Measurements from ENCODE around the gene CNTN5.

Gene CNTN5

GRCh38 chr11:99509863-99510262, 489.1 kb downstream of the CNTN5 start:
- DNase-seq (ENCODE audit: insufficient read length, low spot score) (no peak), FAIRE-seq (no peak)
- TF ChIP-seq CTCF (IDR thresholded peaks at IDR 0.05; ENCODE audit: insufficient read depth, missing control alignments): no peak

GRCh38 chr11:99513368-99513767, 492.6 kb downstream of the CNTN5 start:
- DNase-seq (ENCODE audit: insufficient read length, low spot score): no peak
- no peak for TF ChIP-seq CTCF (IDR thresholded peaks at IDR 0.05; ENCODE audit: insufficient read depth, missing control alignments)
- FAIRE-seq: no peak

- DNase-seq (ENCODE audit: insufficient read length, low spot score): no peak
- FAIRE-seq: no peak
These were observed 498.3 kb downstream of the CNTN5 start for GRCh38 chr11:99519095-99519494.

GRCh38 chr11:99522467-99523173, 501.9 kb downstream of the CNTN5 start:
- FAIRE-seq (no peak), DNase-seq (ENCODE audit: insufficient read length, low spot score) (no peak)
- no peak for TF ChIP-seq CTCF (IDR thresholded peaks at IDR 0.05; ENCODE audit: insufficient read depth, missing control alignments)

More at GRCh38 chr11:99519095-99519494, 498.3 kb downstream of the CNTN5 start:
- TF ChIP-seq CTCF (IDR thresholded peaks at IDR 0.05; ENCODE audit: insufficient read depth, missing control alignments): no peak

- no peak for FAIRE-seq
- no peak for DNase-seq (ENCODE audit: insufficient read length, low spot score)
- no peak for TF ChIP-seq CTCF (IDR thresholded peaks at IDR 0.05; ENCODE audit: insufficient read depth, missing control alignments)
These were observed 510.7 kb downstream of the CNTN5 start for GRCh38 chr11:99531468-99531867.

- FAIRE-seq: no peak
- DNase-seq (ENCODE audit: insufficient read length, low spot score): no peak
- TF ChIP-seq CTCF (IDR thresholded peaks at IDR 0.05; ENCODE audit: insufficient read depth, missing control alignments): no peak
These were observed 514.1 kb downstream of the CNTN5 start for GRCh38 chr11:99534812-99535211.

- DNase-seq (ENCODE audit: insufficient read length, low spot score) (no peak), FAIRE-seq (no peak)
- no peak for TF ChIP-seq CTCF (IDR thresholded peaks at IDR 0.05; ENCODE audit: insufficient read depth, missing control alignments)
These were observed 514.7 kb downstream of the CNTN5 start for GRCh38 chr11:99535406-99535805.
